ENCODE results near the gene LTBP2. TPM values are rescaled to one million over a fixed set of nuclear protein-coding genes. Genes with fewer than 3 reads are reported as not detected.

Gene LTBP2
- total and polyA plus RNA-seq, 2 of the 13 experiments (the other 11 are each of a cell fraction or from before 2014, with no cell fraction given): 0.20 to 0.41 TPM

- TF ChIP-seq ZNF564 (CRISPR knock-in tag; IDR thresholded peaks at IDR 0.05): no peak
These were observed 19.0 kb upstream of the LTBP2 start (continued) for GRCh38 chr14:74630881-74631690.

- WGBS (ENCODE audit: low lambda C conversion rate): 18% methylated on average over 5 of the region's 5 CpGs
- ChIA-PET POLR2A (interaction anchor here (1.2 to 2.4 kb wide), 2 partner anchors 10 to 19 kb away, joined by 3 to 28 read pairs; no protein-coding TSS in a partner anchor), CTCF (ENCODE audit: low intra/inter-chr PET ratio, low total read pairs) (interaction anchor here (1.4 kb wide), 1 partner anchor 16 kb away, joined by 5 read pairs; the partner anchor contains the start of gene LTBP2)
- Histone ChIP-seq H2AFZ (ENCODE audit: low read length) (no peak overlapping the region), H3K4me3 (replicated peaks in 1 of 3; ENCODE audit: insufficient read depth in 1 of 3, low read depth in 2 of 3, low read length in 3 of 3) (no peak overlapping the region), H4K20me1 (ENCODE audit: insufficient read depth, low read length) (no peaks in the 10 kb centered on the region), H3K27me3 (ENCODE audit: control insufficient read depth in 1 of 2, insufficient read depth in 2 of 2, low read length in 2 of 2) (no peaks in the 10 kb centered on the region), H3K9me3 (ENCODE audit: low read length) (no peaks in the 10 kb centered on the region), H3K36me3 (replicated peaks in 1 of 2; ENCODE audit: control insufficient read depth in 1 of 2, insufficient read depth in 2 of 2, low read length in 2 of 2) (no peaks in the 10 kb centered on the region), H3K4me2 (ENCODE audit: low read depth, low read length) (peak overlapping the region; percentile 44), H3K79me2 (ENCODE audit: insufficient read depth, low read length) (no peaks in the 10 kb centered on the region), H3K9ac (ENCODE audit: insufficient read depth, low read depth, low read length) (no peak overlapping the region), H3K27ac (ENCODE audit: extremely low read length, insufficient read depth, low read length) (no peak overlapping the region), H3K4me1 (ENCODE audit: insufficient read depth, low read length) (peaks cover 56% of the 10 kb centered on the region)
- peak; percentile 59 for FAIRE-seq
- intact Hi-C loops (cut with micrococcal nuclease; ENCODE audit: unreplicated experiment): no loop called here
- peak; percentile 40 for ATAC-seq
- peak; percentile 66 for DNase-seq (ENCODE audit: low spot score)
- in situ Hi-C loops (cut with HindIII; ENCODE audit: extremely low pct_ligation_motif_present, low pct_unique_long_range_greater_than_20kb): no loop called here
- no TSS peak for BruUV-seq (replicated peaks)
- TF ChIP-seq SAP130 (CRISPR knock-in tag; IDR thresholded peaks at IDR 0.05; ENCODE audit: low read depth): 0 out of 2 replicates have a peak, but pooled peaks have one; percentile 21
- peak; percentile 27; the same call in 1 of the 2 replicates for TF ChIP-seq HMG20A (CRISPR knock-in tag; IDR thresholded peaks at IDR 0.05; ENCODE audit: borderline replicate concordance)
- TF ChIP-seq CREM (IDR thresholded peaks at IDR 0.05): no peak
- no peak for TF ChIP-seq CREM (CRISPR knock-in tag; IDR thresholded peaks at IDR 0.05)
- TF ChIP-seq PHF5A (CRISPR knock-in tag; IDR thresholded peaks at IDR 0.05; ENCODE audit: low read depth, unreplicated experiment): no peak
- no peak for TF ChIP-seq TBL1XR1 (IDR thresholded peaks at IDR 0.05; ENCODE audit: borderline replicate concordance, low read length, partially characterized antibody)
- TF ChIP-seq HOXA7 (CRISPR knock-in tag; IDR thresholded peaks at IDR 0.05): no peak
- TF ChIP-seq ZNF101 (CRISPR knock-in tag; IDR thresholded peaks at IDR 0.05; ENCODE audit: borderline replicate concordance, low read depth): no peak
- TF ChIP-seq HNF4G (IDR thresholded peaks at IDR 0.05; ENCODE audit: borderline replicate concordance, low read depth, low read length): peak; percentile 45
- no peak for TF ChIP-seq HNF4G (CRISPR knock-in tag; IDR thresholded peaks at IDR 0.05; ENCODE audit: borderline replicate concordance, low read depth)
- peak; percentile 76 for TF ChIP-seq HNF4A (CRISPR knock-in tag; IDR thresholded peaks at IDR 0.05)
- no peak for TF ChIP-seq ATF7-NPFF (CRISPR knock-in tag; IDR thresholded peaks at IDR 0.05; ENCODE audit: low read depth)
- TF ChIP-seq TFAP4 (IDR thresholded peaks at IDR 0.05; ENCODE audit: borderline replicate concordance, low read depth): peak; percentile 65
- no peak for TF ChIP-seq ZNF557 (CRISPR knock-in tag; IDR thresholded peaks at IDR 0.05)
- no peak for TF ChIP-seq ZNF34 (CRISPR knock-in tag; IDR thresholded peaks at IDR 0.05; ENCODE audit: borderline replicate concordance)
- TF ChIP-seq YEATS2 (CRISPR knock-in tag; IDR thresholded peaks at IDR 0.05; ENCODE audit: borderline replicate concordance): peak; percentile 33; the same call in 1 of the 2 replicates
- TF ChIP-seq ZNF121 (CRISPR knock-in tag; IDR thresholded peaks at IDR 0.05): 0 out of 2 replicates have a peak, but pooled peaks have one; percentile 56
These were observed 16.4 kb upstream of the LTBP2 start for GRCh38 chr14:74628418-74628817.

Measured in HepG2 (cell line).